Measurements from ENCODE around the gene ADAMTS4.

DNA sequence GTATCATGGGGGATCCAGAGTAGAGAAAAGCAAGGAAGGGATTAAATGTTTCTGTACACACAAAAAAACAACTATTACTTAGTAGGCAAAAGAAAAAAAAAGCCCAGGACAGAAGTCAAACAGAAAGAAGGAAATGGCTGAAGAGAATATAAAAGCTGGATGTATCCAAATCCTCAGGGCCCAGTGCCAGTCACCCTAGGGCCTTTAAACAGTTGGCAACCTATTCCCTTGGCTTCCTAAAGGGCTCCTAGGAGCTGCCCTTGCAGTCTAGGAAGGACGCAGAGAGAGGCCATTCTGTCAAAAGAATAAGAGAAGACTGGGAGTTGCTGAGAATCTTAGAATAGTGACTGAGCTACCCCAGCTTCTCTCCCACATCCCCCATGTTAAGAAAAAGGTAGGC is 26.5 kb downstream of the ADAMTS4 start:
- TF ChIP-seq CTCF (IDR thresholded peaks at IDR 0.05) (no peak), POLR2A (IDR thresholded peaks at IDR 0.05) (no peak), EP300 (IDR thresholded peaks at IDR 0.05) (no peak), POLR2AphosphoS5 (IDR thresholded peaks at IDR 0.05) (no peak)

All from suprapubic skin (tissue), 4 donors.